ENCODE data around the gene CPNE4. TPM values are rescaled to one million over a fixed set of nuclear protein-coding genes. Genes with fewer than 3 reads are reported as not detected.

CPNE4 gene
- total and polyA plus RNA-seq, 8 donors = 0.15 to 8.9 (median 1.7) TPM

DNA sequence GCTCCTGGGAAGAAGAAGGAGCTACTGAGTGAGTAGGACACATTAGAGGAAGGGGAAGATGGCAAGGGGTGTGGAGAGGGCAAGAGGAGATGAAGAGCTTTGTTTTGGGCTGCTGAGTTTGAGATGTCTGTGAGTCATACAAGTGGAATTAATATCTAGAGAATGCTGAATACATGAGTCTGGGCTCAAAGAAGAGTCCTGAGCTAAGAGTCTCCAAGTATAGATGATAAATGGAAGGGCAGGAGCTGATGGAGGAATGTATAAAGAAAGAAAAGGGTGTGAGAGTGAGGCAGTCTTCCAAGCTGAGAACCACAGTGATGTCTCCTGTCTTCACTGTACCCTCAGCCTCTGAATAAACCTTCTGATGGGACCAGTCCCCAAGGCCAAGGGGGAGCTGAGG, 326.6 kb downstream of the CPNE4 start:
- Histone ChIP-seq H3K9me3 (no peaks in the 10 kb centered on the region), H3K4me3 (no peak overlapping the region), H3K27me3 (no peaks in the 10 kb centered on the region), H3K36me3 (no peaks in the 10 kb centered on the region), H3K4me1 (no peaks in the 10 kb centered on the region), H3K27ac (no peak overlapping the region)
- no peak for TF ChIP-seq POLR2A (IDR thresholded peaks at IDR 0.05)
- TF ChIP-seq POLR2AphosphoS5 (IDR thresholded peaks at IDR 0.05) = no peak
- TF ChIP-seq, protein P1, sequence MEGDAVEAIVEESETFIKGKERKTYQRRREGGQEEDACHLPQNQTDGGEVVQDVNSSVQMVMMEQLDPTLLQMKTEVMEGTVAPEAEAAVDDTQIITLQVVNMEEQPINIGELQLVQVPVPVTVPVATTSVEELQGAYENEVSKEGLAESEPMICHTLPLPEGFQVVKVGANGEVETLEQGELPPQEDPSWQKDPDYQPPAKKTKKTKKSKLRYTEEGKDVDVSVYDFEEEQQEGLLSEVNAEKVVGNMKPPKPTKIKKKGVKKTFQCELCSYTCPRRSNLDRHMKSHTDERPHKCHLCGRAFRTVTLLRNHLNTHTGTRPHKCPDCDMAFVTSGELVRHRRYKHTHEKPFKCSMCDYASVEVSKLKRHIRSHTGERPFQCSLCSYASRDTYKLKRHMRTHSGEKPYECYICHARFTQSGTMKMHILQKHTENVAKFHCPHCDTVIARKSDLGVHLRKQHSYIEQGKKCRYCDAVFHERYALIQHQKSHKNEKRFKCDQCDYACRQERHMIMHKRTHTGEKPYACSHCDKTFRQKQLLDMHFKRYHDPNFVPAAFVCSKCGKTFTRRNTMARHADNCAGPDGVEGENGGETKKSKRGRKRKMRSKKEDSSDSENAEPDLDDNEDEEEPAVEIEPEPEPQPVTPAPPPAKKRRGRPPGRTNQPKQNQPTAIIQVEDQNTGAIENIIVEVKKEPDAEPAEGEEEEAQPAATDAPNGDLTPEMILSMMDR (IDR thresholded peaks at IDR 0.05) = no peak
- TF ChIP-seq EP300 (IDR thresholded peaks at IDR 0.05) = no peak
- no peak for DNase-seq
- intact Hi-C loops (cut with DNase I; ENCODE audit: low total_unique reads) = no loop called here

DNA sequence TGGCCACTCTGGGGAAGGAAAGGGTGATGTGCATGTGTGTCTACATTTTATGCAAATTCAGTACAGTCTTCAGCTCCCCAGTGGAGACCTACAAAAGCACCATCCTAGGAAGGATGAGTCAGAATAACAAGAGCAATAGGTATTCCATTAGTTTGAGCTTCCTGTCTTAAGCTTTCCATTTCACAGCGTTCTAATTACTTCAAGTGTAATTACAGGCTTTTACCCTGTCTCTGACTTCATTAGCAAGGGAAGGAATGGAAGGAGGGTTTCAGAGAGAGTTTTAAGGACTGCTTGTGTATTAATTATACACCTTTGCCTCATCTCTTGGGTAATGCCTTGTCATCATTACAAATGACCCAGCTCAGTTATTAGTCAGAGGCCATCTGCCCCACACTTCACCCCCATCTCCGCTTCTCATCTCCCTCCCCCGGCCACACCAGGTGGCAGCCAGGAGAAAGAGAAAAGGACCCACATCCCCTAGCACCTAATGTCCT, 329.2 kb downstream of the CPNE4 start:
- 51 to 74% (median 62%) methylated on average over 3 of the region's 3 CpGs for WGBS, 5 donors
- intact Hi-C loops (cut with DNase I; ENCODE audit: low total_unique reads) = no loop called here

DNA sequence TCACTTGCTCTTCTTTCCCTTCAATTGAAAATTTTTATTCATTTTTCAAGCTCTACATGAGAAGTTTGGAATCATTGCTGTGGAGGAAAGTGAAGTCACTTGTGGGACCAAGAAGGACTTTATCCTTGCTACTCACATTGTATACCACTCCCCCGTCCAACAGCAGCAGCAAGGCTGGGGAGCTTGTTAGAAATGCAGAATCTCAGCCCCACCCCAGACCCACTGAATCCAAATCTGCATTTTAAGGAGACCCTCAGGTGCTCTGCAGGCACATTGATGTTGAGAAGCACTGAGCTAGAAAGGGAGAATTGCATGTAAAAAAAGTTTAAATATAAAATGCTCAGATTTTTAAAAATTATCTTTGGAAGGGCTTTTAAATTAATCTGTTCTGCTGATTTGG, 329.7 kb downstream of the CPNE4 start:
- H3K9me3 ChIP-seq = no peaks in the 10 kb centered on the region
- H3K27ac ChIP-seq = no peak overlapping the region
- TF ChIP-seq EP300 (IDR thresholded peaks at IDR 0.05) = no peak
- TF ChIP-seq, protein P1 (IDR thresholded peaks at IDR 0.05) = no peak
- no peak for TF ChIP-seq POLR2AphosphoS5 (IDR thresholded peaks at IDR 0.05)
- TF ChIP-seq POLR2A (IDR thresholded peaks at IDR 0.05) = no peak
- no peaks in the 10 kb centered on the region for H3K27me3 ChIP-seq
- no peaks in the 10 kb centered on the region for H3K36me3 ChIP-seq
- WGBS, 5 donors = 36 to 61% (median 40%) methylated on average over 1 of the region's 1 CpG
- H3K4me3 ChIP-seq = no peak overlapping the region
- intact Hi-C loops (cut with DNase I; ENCODE audit: low total_unique reads) = no loop called here
- no peaks in the 10 kb centered on the region for H3K4me1 ChIP-seq
- no peak for DNase-seq

More for the DNA sequence above, 329.2 kb downstream of the CPNE4 start:
- Histone ChIP-seq H3K4me3 (no peak overlapping the region), H3K36me3 (no peaks in the 10 kb centered on the region), H3K9me3 (no peaks in the 10 kb centered on the region), H3K27me3 (no peaks in the 10 kb centered on the region), H3K4me1 (no peaks in the 10 kb centered on the region), H3K27ac (no peak overlapping the region)
- TF ChIP-seq POLR2AphosphoS5 (IDR thresholded peaks at IDR 0.05) (no peak), EP300 (IDR thresholded peaks at IDR 0.05) (no peak), POLR2A (IDR thresholded peaks at IDR 0.05) (no peak)
- TF ChIP-seq, protein P1 (IDR thresholded peaks at IDR 0.05) = no peak
- no peak for DNase-seq

DNA sequence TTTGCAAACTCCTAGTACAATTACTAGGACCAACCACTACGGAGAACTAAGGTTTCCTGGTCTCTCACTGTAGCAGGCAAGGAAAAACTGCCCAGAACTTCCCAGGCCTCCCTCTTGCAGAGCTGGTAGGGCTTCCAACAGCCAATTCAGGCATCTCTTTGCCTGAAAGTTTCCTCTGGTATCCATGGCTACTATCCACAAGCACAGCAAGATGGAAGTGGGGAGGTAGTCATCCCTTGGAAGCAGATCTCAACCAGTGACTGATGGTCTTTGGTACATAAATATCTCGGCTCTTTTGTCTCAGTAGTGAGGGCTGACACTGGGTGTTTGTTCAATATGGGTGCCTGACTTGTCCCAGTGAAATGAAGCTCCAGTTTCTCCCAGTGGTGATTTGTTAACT, 330.7 kb downstream of the CPNE4 start:
- Histone ChIP-seq H3K4me3 (no peak overlapping the region), H3K36me3 (no peaks in the 10 kb centered on the region), H3K27me3 (no peaks in the 10 kb centered on the region), H3K27ac (no peak overlapping the region), H3K9me3 (no peaks in the 10 kb centered on the region), H3K4me1 (no peaks in the 10 kb centered on the region)
- DNase-seq = no peak
- no peak for TF ChIP-seq POLR2AphosphoS5 (IDR thresholded peaks at IDR 0.05)
- TF ChIP-seq, protein P1 (IDR thresholded peaks at IDR 0.05) = no peak
- TF ChIP-seq EP300 (IDR thresholded peaks at IDR 0.05) = no peak
- TF ChIP-seq POLR2A (IDR thresholded peaks at IDR 0.05) = no peak
- intact Hi-C loops (cut with DNase I; ENCODE audit: low total_unique reads) = no loop called here
- WGBS, 5 donors = 54 to 70% (median 64%) methylated on average over 2 of the region's 2 CpGs

Data from stomach (tissue), 9 donors.